KMS-11 (cell line): Measurements from ENCODE around the gene BAD.
"Not testable (repeated sequence)": the region's sequence is repeated elsewhere in the genome, so short reads cannot be mapped to it uniquely, and the experiment has no call there.

Source experiments
- H2AFZ ChIP-seq: fragments of 200-600 bp; sonication (generic); 2 replicates; pipeline ENCODE4 v1.6.1; 2016; ENCODE audit warnings: antibody characterized with exemption, mixed run types, low read depth
- H3K27ac ChIP-seq: fragments of 200-600 bp; sonication (generic); 2 replicates; pipeline ENCODE4 v1.6.1; 2016; ENCODE audit warnings: mild to moderate bottlenecking, mixed run types
- H3K27me3 ChIP-seq: fragments of 200-600 bp; sonication (generic); 2 replicates; pipeline ENCODE4 v1.6.1; 2017; ENCODE audit warnings: mild to moderate bottlenecking, low read depth, mixed run types, moderate library complexity; ENCODE audit not compliant: insufficient read depth
- H3K36me3 ChIP-seq: fragments of 200-600 bp; sonication (generic); 2 replicates; pipeline ENCODE4 v1.6.1; 2017; ENCODE audit warnings: mild to moderate bottlenecking, mixed run types; ENCODE audit not compliant: insufficient read depth
- H3K4me1 ChIP-seq: fragments of 200-600 bp; sonication (generic); 2 replicates; pipeline ENCODE4 v1.6.1; 2016; ENCODE audit warnings: mild to moderate bottlenecking, low read depth, mixed run types; ENCODE audit not compliant: poor library complexity, severe bottlenecking
- H3K4me2 ChIP-seq: fragments of 200-600 bp; sonication (generic); 2 replicates; pipeline ENCODE4 v1.7.0; 2016; ENCODE audit warnings: mild to moderate bottlenecking, mixed run types
- H3K4me3 ChIP-seq: fragments of 200-600 bp; sonication (generic); IDR thresholded peaks from 2 replicates; pipeline ENCODE4 v1.6.1; 2017; ENCODE audit warnings: low read depth, low read length, mixed read lengths; ENCODE audit not compliant: insufficient read depth
- H3K79me2 ChIP-seq: fragments of 200-600 bp; sonication (generic); 2 replicates; pipeline ENCODE4 v1.6.1; 2016; ENCODE audit warnings: low read depth, mixed run types; ENCODE audit not compliant: insufficient read depth
- H3K9ac ChIP-seq: fragments of 200-600 bp; sonication (generic); 2 replicates; pipeline ENCODE4 v1.6.1; 2016; ENCODE audit warnings: mild to moderate bottlenecking, mixed run types
- H4K20me1 ChIP-seq: fragments of 200-600 bp; sonication (generic); 2 replicates; pipeline ENCODE4 v1.6.1; 2016; ENCODE audit warnings: mild to moderate bottlenecking, mixed run types; ENCODE audit not compliant: insufficient read depth
- CTCF ChIP-seq: fragments of 200-600 bp; sonication (generic); conservative IDR thresholded peaks from 2 replicates; pipeline ENCODE4 v1.6.1; 2017; ENCODE audit warnings: low read depth, mild to moderate bottlenecking, antibody characterized with exemption, low read length, moderate library complexity, mixed read lengths

Gene BAD

GRCh38 chr11:64313491-64314145 lies 29.2 kb upstream of the BAD start:
- peaks cover 38% of the 10 kb centered on the region; the same call in 1 of the 2 replicates for H3K79me2 ChIP-seq
- no peak overlapping the region for H2AFZ ChIP-seq
- H3K27ac ChIP-seq, result no peak overlapping the region
- peaks cover 37% of the 10 kb centered on the region for H3K4me1 ChIP-seq
- TF ChIP-seq CTCF, result no peak
- no peak overlapping the region for H3K9ac ChIP-seq
- no peaks in the 10 kb centered on the region for H4K20me1 ChIP-seq
- H3K27me3 ChIP-seq, result no peaks in the 10 kb centered on the region
- H3K4me2 ChIP-seq, result no peak overlapping the region
- no peak overlapping the region for H3K4me3 ChIP-seq
- H3K36me3 ChIP-seq, result no peaks in the 10 kb centered on the region

- Histone ChIP-seq H3K27me3 (no peaks in the 10 kb centered on the region), H3K9ac (no peak overlapping the region), H4K20me1 (no peaks in the 10 kb centered on the region), H3K4me1 (peaks cover 40% of the 10 kb centered on the region), H3K79me2 (peaks cover 43% of the 10 kb centered on the region; the same call in 1 of the 2 replicates), H3K4me2 (no peak overlapping the region), H3K27ac (no peak overlapping the region), H2AFZ (no peak overlapping the region), H3K36me3 (no peaks in the 10 kb centered on the region), H3K4me3 (no peak overlapping the region)
- no peak for TF ChIP-seq CTCF
Measured at GRCh38 chr11:64312947-64313346, 28.5 kb upstream of the BAD start.

GRCh38 chr11:64307795-64308194 lies 23.3 kb upstream of the BAD start:
- not testable (repeated sequence) for H3K36me3 ChIP-seq, H2AFZ ChIP-seq, H3K4me3 ChIP-seq, H3K27me3 ChIP-seq, H4K20me1 ChIP-seq, H3K9ac ChIP-seq
- peaks cover 41% of the 10 kb centered on the region for H3K4me1 ChIP-seq
- H3K27ac ChIP-seq, result peak overlapping the region; percentile 11; the same call in 1 of the 2 replicates
- peaks cover 44% of the 10 kb centered on the region for H3K79me2 ChIP-seq
- 0 out of 2 replicates have a peak overlapping the region, but pooled peaks have one; percentile 17 for H3K4me2 ChIP-seq

GRCh38 chr11:64306876-64307622 lies 22.6 kb upstream of the BAD start:
- H4K20me1 ChIP-seq, result no peaks in the 10 kb centered on the region
- no peaks in the 10 kb centered on the region for H3K36me3 ChIP-seq
- H3K4me2 ChIP-seq, result peak overlapping the region; percentile 90
- no peak for TF ChIP-seq CTCF
- H3K79me2 ChIP-seq, result peaks cover 36% of the 10 kb centered on the region
- H3K27ac ChIP-seq, result peak overlapping the region; percentile 75
- H3K4me3 ChIP-seq, result no peak overlapping the region
- no peaks in the 10 kb centered on the region for H3K27me3 ChIP-seq
- H2AFZ ChIP-seq, result no peak overlapping the region
- peaks cover 42% of the 10 kb centered on the region for H3K4me1 ChIP-seq
- peak overlapping the region; percentile 76; the same call in 1 of the 2 replicates for H3K9ac ChIP-seq

- peaks cover 36% of the 10 kb centered on the region for H3K79me2 ChIP-seq
- H2AFZ ChIP-seq, result peak overlapping the region; percentile 37
- no peak overlapping the region for H3K4me3 ChIP-seq
- no peak for TF ChIP-seq CTCF
- peak overlapping the region; percentile 90 for H3K4me2 ChIP-seq
- no peaks in the 10 kb centered on the region; the same call in 1 of the 2 replicates for H3K27me3 ChIP-seq
- peaks cover 42% of the 10 kb centered on the region for H3K4me1 ChIP-seq
- H3K27ac ChIP-seq, result peak overlapping the region; percentile 75
- H3K36me3 ChIP-seq, result no peaks in the 10 kb centered on the region
- peak overlapping the region; percentile 76 for H3K9ac ChIP-seq
- H4K20me1 ChIP-seq, result no peaks in the 10 kb centered on the region
Measured at GRCh38 chr11:64306563-64306875, 22.1 kb upstream of the BAD start.
